Measurements from ENCODE around the gene PRG3.
A peak's percentile ranks its signal among the peaks of the same experiment; 100 is the strongest.

Gene PRG3

DNA sequence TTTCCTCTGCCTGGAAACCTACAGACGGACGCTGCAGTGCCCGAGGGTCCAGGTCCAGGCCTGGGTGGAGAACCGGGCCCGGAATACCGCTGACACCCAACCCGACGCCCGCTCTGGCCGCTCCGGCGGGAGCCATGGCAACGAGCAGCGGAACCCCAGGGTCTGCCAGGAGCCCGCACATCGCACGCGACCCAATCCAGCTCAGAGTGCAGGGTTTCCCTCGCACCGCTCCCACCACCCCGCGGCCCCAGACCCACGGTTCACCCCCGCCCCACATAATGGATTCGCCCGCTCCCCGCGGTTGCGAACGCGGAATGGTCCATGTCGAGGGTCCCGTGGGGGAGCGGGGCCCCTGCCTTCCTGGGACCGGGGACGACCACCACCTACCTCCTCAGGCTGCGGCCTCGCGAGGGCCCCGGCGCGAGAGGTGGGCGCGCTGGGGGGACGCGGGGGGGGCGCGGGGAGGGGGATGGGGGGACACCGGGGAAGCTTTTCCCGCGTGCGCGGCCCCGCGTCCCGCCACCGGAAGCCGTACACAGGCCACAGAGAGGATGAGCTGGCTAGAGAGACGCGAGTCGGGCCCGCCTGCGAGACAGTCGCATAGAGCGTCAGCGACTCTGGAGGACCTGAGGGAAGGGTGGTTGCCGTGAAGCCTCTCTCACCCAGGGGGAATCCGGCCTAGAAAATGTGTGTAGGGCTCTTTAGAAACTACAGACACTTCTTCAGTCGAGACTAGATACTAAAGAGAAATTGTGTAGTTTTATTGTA, 45.4 kb downstream of the PRG3 start, which contains the start of gene SSRP1:
Gene SSRP1, minus strand, starts transcription at position 550 of the 768 bp plus-strand sequence. CDS start 771 bp downstream, outside the sequence.
- Histone ChIP-seq H3K27me3 (ENCODE audit: insufficient read depth, poor library complexity, severe bottlenecking) (no peaks in the 10 kb centered on the region), H3K4me1 (ENCODE audit: insufficient read depth, poor library complexity, severe bottlenecking) (peaks cover 14% of the 10 kb centered on the region), H3K9me3 (ENCODE audit: severe bottlenecking) (no peaks in the 10 kb centered on the region), H3K27ac (ENCODE audit: poor library complexity, severe bottlenecking) (peak within 1 kb of the TSS; percentile 61), H3K36me3 (ENCODE audit: low read depth) (peaks cover 45% of the 10 kb centered on the region), H3K4me3 (ENCODE audit: severe bottlenecking) (peak within 1 kb of the TSS; percentile 77)
- TF ChIP-seq, protein P1, sequence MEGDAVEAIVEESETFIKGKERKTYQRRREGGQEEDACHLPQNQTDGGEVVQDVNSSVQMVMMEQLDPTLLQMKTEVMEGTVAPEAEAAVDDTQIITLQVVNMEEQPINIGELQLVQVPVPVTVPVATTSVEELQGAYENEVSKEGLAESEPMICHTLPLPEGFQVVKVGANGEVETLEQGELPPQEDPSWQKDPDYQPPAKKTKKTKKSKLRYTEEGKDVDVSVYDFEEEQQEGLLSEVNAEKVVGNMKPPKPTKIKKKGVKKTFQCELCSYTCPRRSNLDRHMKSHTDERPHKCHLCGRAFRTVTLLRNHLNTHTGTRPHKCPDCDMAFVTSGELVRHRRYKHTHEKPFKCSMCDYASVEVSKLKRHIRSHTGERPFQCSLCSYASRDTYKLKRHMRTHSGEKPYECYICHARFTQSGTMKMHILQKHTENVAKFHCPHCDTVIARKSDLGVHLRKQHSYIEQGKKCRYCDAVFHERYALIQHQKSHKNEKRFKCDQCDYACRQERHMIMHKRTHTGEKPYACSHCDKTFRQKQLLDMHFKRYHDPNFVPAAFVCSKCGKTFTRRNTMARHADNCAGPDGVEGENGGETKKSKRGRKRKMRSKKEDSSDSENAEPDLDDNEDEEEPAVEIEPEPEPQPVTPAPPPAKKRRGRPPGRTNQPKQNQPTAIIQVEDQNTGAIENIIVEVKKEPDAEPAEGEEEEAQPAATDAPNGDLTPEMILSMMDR (IDR thresholded peaks at IDR 0.05; ENCODE audit: poor library complexity, severe bottlenecking): peak; percentile 20
- peak; percentile 99 for ATAC-seq (ENCODE audit: low read depth)
- DNase-seq (ENCODE audit: low spot score): peak; percentile 88

DNA sequence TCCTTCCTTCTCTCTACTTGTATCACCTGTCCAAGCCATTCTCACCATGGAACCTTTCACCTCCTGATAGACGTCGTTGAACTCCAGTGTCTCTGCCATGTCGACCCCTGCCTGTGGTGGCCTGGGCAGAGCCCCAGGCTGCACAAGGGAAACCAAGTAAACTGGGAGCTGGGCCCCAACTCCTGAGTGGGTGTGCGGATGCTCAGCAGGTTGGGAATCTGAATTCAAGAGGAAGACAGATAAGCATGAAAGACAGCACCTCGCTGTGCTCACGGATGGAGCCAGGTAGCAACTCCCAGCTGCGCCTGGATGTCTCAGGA, 46.0 kb downstream of the PRG3 start:
- Histone ChIP-seq H3K4me1 (ENCODE audit: insufficient read depth, poor library complexity, severe bottlenecking) (peaks cover 14% of the 10 kb centered on the region), H3K36me3 (ENCODE audit: low read depth) (peaks cover 50% of the 10 kb centered on the region), H3K27ac (ENCODE audit: poor library complexity, severe bottlenecking) (peak overlapping the region; percentile 61), H3K4me3 (ENCODE audit: severe bottlenecking) (peak overlapping the region; percentile 77), H3K9me3 (ENCODE audit: severe bottlenecking) (no peaks in the 10 kb centered on the region), H3K27me3 (ENCODE audit: insufficient read depth, poor library complexity, severe bottlenecking) (no peaks in the 10 kb centered on the region)
- ATAC-seq (ENCODE audit: low read depth) (no peak), DNase-seq (ENCODE audit: low spot score) (no peak)
- TF ChIP-seq, protein P1 (IDR thresholded peaks at IDR 0.05; ENCODE audit: poor library complexity, severe bottlenecking): no peak

DNA sequence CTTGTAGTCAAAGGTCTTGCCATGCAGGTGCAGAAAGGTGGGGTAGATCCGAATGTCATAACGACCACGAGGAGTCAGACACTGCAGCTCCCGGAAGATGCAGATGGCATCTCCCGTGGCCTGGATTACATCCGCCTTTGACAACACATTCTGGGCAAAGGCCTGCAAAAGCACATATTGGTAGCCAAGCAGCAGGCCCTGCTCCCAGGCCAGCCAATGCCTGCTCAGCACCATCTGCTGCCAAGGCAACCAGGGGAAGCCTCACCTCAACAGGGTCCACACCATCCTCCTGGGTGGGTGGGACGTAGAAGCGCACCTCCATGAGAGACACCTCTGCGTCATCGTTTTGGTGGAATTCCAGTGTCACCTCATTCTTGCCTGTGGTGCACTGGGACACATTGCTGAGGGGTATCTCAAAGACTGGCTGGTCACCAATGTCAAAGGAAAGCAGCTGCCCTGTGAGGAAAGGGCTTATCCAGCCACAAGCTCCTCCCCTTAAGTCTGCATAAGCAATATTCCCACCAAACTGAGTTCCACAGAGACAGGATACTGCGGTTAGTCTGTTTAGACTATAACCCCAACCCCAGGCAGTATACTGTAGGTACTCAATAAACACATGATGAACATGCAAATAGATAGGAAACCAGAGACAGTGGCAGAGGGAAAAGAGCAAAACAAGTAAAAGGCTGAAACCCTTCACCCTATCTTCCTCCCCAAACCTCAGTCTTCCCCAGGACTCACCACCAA, 48.1 kb downstream of the PRG3 start:
- Histone ChIP-seq H3K36me3 (ENCODE audit: low read depth) (peaks cover 71% of the 10 kb centered on the region), H3K27ac (ENCODE audit: poor library complexity, severe bottlenecking) (no peak overlapping the region), H3K4me3 (ENCODE audit: severe bottlenecking) (no peak overlapping the region)

DNA sequence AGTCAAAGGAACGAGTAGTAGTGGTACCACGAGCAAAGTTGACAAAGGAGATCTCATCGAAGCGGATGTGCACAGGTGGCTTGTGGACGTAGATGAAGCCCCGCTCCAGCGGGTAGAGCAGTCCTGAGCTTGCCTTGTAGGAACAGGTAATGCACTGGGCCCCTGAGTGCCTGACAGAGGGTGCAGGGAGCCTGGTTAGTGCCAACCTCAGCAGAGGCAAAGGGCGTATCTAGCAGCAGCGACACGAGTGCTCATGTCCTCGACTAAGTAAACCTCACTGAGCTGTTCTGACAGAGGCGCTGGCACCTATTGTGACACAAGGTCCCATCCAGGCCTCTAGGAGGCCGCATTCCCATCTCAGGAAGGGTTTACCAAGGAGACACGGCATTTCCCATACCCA, 49.2 kb downstream of the PRG3 start:
- Histone ChIP-seq H3K36me3 (ENCODE audit: low read depth) (peaks cover 82% of the 10 kb centered on the region), H3K4me3 (ENCODE audit: severe bottlenecking) (no peak overlapping the region), H3K4me1 (ENCODE audit: insufficient read depth, poor library complexity, severe bottlenecking) (peaks cover 16% of the 10 kb centered on the region), H3K27me3 (ENCODE audit: insufficient read depth, poor library complexity, severe bottlenecking) (no peaks in the 10 kb centered on the region), H3K9me3 (ENCODE audit: severe bottlenecking) (no peaks in the 10 kb centered on the region), H3K27ac (ENCODE audit: poor library complexity, severe bottlenecking) (no peak overlapping the region)
- ATAC-seq (ENCODE audit: low read depth): no peak
- TF ChIP-seq, protein P1 (IDR thresholded peaks at IDR 0.05; ENCODE audit: poor library complexity, severe bottlenecking): no peak
- no peak for DNase-seq (ENCODE audit: low spot score)

More for the DNA sequence above, 48.1 kb downstream of the PRG3 start:
- no peak for ATAC-seq (ENCODE audit: low read depth)
- TF ChIP-seq, protein P1 (IDR thresholded peaks at IDR 0.05; ENCODE audit: poor library complexity, severe bottlenecking): no peak
- Histone ChIP-seq H3K9me3 (ENCODE audit: severe bottlenecking) (no peaks in the 10 kb centered on the region), H3K4me1 (ENCODE audit: insufficient read depth, poor library complexity, severe bottlenecking) (peaks cover 14% of the 10 kb centered on the region), H3K27me3 (ENCODE audit: insufficient read depth, poor library complexity, severe bottlenecking) (no peaks in the 10 kb centered on the region)
- DNase-seq (ENCODE audit: low spot score): no peak

Measured in RWPE2 (cell line).